HG03097 (cell line): Measurements from ENCODE around the gene GAS5.
"Not testable (repeated sequence)": the region's sequence is repeated elsewhere in the genome, so short reads cannot be mapped to it uniquely, and the experiment has no call there.

Experiments used
- ATAC-seq: cut with Tn5 transposase; IDR thresholded peaks from one replicate; pipeline ENCODE4 v1.9.1; 2021; ENCODE audit not compliant: unreplicated experiment, low FRiP score

The GAS5 gene

GRCh38 chr1:173867753-173868265, at the start of gene GAS5:
GAS5 (minus strand) TSS chr1:173867989.
- peak; percentile 71 for ATAC-seq

DNA sequence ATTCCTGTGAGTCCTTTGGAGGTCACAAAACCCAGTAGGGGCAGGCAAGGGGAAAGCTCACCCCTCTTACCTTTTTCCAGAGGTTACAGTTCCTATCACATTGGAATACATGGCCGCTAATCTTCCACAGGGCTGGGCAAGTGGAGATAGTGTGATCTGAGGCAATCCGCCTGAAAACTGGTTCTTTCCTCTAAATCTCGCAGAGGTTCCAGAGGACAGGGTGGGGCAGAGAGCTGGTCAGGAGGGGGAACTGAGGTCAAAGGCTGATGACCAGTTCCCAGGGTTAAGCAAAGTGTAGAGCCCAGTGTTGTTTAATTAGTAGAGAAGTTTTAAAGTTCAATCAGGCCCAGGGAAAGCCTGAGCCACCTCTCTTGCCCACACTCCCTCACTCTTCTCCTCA, 49.4 kb upstream of the GAS5 start, which contains the start of gene SERPINC1:
Gene SERPINC1, minus strand, starts transcription at position 179 of the 400 bp plus-strand sequence. Its CDS starts 68 bp downstream, at position 111.
- ATAC-seq: no peak

DNA sequence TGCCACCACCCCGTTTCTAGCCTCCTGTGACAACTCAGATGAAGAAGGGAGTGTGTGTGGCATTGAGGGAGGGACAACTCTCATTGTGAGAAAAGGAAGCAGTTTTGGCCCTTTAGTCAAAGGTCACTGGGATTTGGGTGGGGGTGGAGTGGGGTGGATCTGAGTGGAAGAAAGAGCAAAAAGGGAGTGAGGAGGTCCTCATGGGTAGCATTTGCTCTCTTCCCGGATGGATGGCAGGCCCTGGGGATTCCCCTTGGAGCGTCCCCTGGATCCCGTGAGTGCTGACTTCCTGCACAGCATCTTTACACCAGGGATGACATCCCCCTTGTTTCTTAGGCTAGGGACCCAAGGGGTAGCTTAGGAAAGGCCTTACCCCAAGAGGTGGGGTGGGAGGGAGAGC, 48.9 kb upstream of the GAS5 start:
- ATAC-seq: no peak

DNA sequence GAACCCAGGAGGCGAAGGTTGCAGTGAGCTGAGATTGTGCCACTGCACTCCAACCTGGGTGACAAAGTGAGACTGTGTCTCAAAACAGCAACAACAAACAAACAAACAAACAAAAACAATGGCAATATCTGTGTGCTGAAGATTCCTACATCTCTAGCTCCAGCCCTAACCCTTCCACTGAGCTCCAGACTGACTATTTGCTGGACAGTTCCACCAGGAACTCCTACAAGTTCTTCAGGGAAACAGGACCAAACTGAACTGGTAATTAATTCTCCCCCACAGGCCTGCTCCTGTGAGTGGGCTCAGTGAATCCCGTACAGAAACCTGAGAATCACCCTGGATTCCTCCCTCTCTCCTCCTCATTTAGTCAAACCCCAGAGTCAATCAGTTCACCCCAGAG, 47.8 kb upstream of the GAS5 start:
- ATAC-seq: no peak

- ATAC-seq: no peak
These were observed 46.6 kb upstream of the GAS5 start for GRCh38 chr1:173914366-173914871.

DNA sequence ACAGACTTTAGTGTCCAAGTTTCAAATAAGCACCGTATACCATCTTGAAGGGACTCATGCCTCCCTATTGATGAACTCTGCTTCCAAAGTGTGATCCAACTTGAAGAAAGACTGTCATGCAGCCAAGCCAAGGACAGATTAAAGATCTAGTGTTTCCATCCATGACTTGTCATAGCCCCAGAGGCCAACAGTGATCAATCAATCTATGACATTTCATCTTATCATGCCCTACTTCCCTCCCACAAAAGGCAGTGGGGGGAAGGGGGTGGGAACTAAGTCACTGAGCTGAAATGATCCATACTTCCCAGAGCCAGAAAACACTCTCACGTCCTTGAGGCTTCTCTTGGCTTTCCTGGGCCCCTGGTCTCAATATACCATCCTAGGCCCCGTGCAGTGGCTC, 45.3 kb upstream of the GAS5 start:
- ATAC-seq: no peak

- ATAC-seq: no peak
These were observed 36.2 kb upstream of the GAS5 start for GRCh38 chr1:173903827-173904531.

DNA sequence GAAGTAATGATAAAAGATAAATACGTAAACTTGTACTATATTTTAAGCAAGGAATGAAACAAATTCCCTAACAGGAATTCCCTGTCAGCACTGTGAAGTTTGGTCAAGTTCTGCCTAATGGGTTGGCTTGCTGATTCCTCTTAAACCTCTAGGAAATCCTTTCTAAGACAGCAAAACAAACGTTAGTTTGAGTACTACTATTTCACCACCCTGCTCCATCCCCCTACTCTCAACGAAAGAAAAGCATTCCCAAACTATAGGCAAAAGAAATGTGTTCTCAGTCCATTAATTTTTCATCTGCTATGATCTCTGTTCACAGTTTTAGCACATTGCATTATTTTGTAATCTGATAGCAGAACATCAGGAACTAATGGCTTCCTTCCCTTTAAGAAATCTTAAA, 33.2 kb upstream of the GAS5 start:
- ATAC-seq: no peak

- no peak for ATAC-seq
These were observed 32.6 kb upstream of the GAS5 start for GRCh38 chr1:173900427-173900826.

- no peak for ATAC-seq
These were observed 26.4 kb upstream of the GAS5 start for GRCh38 chr1:173894189-173894588.

DNA sequence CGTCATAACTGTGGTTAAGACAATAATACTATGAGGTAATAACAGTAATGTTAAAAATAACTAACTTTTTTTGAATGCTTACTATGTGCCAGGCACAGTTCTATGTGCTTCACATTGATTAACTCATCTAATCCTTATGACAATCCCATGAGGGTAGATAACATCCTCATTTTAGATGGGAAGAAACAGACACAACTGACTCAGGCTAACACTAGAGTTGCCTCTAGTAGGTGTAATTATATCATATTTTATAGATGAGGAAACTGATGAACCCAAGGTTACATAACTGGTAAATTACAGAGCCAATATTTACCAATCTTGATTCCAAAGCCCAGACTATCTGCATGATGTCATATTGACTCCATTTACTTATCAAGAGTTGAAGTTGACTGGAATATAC, 25.8 kb upstream of the GAS5 start:
- no peak for ATAC-seq

DNA sequence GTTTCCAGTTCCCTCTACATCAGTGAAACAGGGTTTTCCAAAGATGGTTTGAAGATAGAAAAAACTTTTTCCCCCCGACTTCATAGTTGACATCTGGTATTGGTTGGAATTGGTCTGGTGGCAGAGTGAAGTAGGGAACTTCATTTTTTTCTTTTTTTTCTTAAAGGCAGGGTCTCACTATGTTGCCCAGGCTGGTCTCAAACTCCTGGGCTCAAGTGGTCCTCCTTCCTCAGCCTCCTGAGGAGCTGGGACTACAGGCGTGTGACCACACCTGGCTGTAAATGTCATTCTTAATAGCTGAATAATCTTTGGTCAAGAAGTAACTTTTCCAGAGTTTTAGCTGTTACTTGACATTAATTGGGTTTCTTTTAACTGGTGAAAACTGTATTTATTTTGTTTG, 22.1 kb upstream of the GAS5 start:
- ATAC-seq: no peak

DNA sequence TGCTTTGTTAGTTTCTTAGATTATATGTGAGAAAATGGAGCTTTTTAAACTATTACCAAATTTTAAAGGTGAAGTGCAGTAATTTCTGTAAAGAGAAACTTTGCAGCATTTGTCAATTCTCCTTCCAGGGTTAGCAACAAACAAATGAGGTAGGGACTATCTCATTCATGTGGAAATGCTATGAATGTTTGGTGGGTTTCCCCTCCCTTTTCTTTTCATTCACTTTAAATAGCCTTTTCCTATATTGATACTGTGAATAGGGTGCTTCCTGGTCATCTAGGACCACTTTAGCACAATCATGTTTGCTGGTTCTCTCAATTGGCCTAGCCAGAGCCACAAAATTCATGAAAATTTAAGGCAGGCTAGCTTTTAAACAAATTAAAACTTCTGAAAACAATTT, 21.0 kb upstream of the GAS5 start:
- ATAC-seq: no peak

GRCh38 chr1:173887627-173888026, 19.8 kb upstream of the GAS5 start:
- ATAC-seq: no peak

DNA sequence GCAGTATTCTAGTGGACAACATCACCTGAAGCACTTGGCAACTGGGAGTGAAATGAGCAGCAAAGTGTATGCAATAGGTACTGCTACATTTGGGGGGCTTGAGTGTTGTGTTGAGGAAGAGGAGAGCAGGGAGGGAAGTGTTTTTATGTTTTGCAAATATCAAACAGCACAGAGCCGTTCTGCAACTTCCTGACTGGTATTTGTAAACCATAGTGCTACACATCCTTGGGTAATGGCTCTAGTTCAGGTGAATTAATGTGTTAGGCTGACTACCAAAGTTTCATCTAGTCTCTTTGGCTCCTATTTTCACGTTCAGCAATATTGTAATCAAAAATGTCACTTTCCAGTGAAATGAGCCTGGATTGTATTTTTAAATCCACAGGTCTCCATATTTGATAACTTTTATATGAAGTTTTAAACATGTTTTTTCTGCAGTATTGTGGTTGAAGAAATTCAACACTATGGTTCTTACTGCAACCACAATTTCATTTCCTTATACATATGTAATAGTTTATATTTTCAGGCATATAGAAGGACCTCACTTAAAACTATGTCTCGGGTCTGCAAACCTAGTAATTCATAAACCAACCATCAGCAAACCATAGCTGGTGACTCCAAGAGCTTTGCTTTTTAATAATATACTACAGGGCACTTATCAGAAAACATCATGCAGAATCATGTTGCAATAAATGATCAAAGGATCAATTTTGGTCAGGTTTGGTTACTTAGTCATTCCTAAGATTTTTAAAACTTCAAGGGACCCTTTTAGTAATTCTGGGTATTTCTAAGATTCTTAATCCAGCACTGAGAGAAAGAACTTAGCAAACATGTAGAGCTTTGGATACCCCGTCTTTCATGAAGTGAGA, 19.2 kb upstream of the GAS5 start:
- no peak for ATAC-seq

DNA sequence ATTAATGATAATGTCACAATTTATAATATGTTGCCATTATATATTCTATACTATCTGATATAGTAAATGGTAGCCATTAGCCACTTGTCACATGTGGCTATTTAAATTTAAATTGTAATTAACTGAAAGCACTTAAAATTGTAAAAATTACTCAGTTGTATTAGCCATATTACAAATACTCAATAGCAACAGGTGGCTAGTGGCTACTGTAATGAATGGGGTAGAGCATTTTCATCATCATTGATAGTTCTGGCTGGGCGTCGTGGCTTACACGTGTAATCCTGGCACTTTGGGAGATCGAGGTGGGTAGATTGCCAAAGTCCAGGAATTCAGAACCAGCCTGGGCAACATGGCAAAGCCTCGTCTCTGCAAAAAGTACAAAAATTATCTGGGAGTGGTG, 16.9 kb upstream of the GAS5 start:
- ATAC-seq: no peak

DNA sequence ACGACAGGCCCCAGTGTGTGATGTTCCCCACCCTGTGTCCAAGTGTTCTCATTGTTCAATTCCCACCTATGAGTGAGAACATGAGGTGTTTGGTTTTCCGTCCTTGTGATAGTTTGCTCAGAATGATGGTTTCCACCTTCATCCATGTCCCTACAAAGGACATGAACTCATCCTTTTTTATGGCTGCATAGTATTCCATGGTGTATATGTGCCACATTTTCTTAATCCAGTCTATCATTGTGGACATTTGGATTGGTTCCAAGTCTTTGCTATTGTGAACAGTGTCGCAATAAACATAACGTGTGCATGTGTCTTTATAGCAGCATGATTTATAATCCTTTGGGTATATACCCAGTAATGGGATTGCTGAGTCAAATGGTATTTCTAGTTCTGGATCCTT, 13.3 kb upstream of the GAS5 start:
- ATAC-seq: not testable (repeated sequence)

- ATAC-seq: no peak
These were observed 10.5 kb upstream of the GAS5 start for GRCh38 chr1:173878251-173878650.

- ATAC-seq: no peak
These were observed 8.9 kb upstream of the GAS5 start for GRCh38 chr1:173876732-173877131.

- ATAC-seq: no peak
These were observed 3.7 kb upstream of the GAS5 start for GRCh38 chr1:173871500-173871899.

DNA sequence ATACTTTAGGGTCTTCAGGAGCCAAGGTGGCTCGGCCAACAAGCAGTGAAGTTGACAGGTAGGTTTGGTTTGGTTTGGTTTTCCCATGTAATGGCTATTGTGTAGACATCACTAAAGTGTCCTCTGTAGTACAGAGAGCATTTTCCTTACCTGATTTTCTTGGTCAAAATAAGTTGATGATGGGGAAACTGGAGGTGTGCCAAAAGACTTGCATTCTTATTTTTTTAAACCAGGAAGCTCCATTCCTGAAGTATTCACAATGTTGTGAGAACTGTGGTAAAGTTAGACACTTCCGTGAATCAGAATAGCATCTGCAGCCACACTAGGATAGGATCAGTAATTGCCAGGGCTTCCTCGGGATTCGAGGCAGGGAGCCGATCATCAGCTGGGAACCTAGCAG, 3.3 kb upstream of the GAS5 start:
- no peak for ATAC-seq
